ENCODE results near the gene DHCR7.
"Not testable (repeated sequence)": the region's sequence is repeated elsewhere in the genome, so short reads cannot be mapped to it uniquely, and the experiment has no call there.

Gene DHCR7

DNA sequence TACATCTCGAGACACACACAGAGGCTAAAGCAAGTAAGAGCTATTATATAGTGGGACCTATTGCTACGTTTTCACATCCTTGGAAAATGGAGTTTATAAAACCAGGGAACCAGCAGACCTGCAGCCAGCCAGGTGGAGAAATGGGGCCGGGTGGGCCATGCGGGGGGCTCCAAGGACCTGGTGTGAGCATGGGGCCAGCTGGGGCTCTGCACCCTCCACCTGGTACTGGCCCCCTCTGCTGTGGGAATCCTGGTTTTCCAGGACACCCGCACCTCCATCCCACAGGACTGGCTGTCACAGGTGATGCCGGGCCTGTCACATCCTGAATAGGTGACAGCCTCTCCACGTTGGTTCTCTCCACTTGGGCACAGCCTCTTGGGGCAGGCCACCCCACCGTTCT, 11.3 kb downstream of the DHCR7 start:
- no peak for FAIRE-seq

DNA sequence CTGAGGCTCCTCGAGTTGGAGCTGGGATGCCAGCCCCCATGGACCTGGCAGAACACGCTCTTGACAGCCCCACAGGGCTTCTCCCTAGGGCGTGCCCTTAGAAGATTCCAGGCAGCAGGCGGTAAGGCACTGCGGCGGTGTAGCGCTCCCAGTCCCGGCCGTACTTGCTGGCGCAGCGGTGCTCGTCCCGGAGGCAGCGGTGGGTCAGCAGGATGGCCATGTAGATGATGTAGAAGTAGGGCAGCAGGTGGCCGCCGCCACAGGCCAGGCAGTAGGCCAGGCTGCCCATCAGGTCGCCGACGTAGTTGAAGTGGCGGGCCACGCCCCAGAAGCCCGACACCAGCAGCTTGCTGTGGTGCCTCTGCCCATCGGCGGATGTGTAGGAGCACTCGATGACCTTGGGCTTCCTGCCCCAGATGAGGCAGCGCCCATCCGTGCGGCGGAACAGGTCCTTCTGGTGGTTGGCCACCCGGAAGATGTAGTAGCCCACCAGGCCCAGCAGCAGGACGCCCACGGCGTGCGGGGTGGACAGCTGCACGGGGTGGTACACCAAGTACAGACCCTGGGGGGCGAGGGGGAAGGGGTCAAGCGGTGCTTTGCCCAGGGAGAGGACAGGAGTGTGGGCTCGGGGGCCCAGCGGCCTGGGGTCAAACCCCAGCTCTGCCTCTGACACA, 12.8 kb downstream of the DHCR7 start:
- no peak for FAIRE-seq

DNA sequence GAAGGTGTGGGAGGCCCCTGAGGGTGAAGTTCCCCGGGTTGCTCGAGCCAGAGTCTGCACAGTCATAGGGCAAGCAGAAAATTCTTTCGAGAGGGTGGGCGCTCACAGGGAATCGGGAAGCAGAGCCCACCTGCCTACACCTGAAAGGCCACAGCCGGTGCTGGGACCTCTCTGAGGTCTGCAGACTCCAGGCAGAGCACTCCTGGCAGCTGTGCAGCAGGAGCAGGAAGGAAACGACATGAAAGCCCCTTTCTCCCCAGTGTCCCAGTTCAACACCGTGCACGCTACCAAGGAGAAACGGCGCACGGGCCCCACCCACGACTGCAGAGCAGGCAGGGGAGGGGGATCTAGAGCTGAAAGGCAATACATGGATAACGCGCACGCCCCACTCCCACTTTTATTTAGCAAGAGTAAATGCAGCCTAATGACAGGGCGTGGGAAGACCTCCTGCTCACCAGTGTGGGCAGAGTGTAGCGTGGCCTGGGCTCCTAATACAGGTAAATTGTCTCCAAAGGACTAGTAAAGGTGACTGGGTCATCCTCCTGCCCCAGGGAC, 13.5 kb downstream of the DHCR7 start:
- FAIRE-seq = no peak

DNA sequence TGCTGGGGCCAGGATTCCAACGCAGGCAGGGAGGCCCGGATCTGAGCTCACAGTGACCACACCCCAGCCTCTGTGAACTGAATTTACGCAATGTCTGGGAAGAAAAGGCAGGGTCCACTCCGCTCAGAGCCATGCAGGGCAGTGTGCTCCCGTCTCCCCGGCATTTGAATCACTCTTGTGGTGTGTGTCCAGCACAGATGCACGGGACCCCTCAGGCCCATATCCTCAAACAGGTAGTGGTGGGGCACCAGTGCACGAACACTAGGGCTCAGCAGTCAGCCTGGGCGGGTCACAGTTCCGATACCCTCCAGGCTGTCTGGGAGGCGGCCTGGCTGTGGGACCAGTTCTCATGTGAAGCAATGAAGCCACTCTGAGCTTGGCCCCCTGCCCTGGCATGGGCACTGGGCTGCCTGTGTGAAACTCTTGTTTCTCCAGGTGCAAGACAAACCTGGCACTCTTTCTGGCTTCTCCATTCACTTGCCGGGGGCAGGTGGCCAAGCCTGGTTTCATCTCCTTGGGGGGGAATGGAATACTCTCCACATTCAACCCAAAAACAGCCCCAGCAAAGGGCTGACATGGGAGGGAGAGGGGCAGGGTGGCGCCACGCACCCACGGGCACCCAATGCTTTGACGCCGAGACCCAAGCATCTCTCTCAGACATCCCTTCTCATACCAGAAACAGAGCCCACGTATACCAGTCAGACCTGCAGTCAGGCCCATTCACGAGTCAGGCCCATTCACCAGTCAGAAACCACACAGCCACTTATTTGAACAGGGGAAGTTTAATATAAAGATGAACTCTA, 14.3 kb downstream of the DHCR7 start:
- no peak for FAIRE-seq

DNA sequence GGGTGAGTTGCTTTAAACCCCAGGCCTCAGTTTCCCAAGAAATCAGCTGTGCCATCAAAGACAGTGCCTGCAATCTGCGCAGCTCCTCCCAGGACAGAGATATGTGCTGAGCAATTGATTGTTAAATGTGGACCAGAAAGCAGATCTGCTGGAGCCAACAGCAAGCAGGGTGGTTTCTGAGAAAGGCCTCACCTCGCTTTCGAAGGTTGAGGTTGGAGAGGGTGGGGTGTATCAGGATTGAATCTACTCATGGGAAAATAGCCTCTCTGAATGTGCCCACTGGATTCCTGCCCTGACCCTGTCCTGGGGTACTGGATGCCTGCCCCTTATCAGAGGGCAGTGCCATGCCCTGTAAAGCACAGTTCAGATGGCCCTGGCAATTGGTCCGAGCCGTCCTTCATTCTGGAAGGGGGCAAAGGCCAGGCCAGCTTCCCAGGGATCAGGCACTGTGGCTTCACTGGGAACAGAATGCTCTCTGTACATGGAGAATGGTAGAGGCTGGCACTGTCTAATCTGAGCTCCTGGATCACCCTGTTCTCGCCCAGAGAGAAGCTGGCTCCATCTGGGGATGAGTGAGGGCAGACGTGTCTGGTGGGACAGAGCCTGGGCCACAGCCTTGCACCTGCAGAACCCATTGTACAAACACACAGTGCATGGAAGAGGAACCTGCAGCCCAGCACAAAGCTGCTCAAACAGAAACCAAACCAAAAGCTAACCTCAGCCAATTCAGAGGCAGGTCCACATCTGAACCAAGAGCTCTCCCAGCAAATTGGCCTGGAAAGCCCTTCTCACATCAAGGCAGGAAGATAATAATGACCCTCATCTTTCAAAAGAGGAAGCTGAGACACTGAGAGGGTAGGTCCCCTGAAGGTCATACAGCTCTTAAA, 15.2 kb downstream of the DHCR7 start:
- FAIRE-seq = no peak

DNA sequence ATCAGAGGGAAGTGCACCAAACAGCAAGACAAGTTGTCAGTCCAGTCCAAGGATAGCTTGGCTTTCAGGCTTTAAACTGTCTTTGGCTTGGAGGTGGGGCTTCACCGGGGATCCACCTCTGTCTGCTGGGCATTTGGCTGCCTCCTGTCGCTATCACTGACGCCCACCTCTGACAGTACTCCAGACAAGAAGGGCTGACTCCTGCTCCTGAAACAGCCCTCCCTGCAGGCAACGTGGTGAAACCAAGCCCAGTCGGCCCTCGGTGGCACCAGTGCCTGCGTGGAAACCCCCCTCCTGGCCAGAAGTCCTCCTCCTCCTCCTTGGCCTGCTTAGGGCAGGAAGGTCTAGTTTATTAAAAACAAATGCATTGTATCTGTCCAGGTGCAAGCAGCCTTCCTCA, 16.9 kb downstream of the DHCR7 start:
- FAIRE-seq = no peak

DNA sequence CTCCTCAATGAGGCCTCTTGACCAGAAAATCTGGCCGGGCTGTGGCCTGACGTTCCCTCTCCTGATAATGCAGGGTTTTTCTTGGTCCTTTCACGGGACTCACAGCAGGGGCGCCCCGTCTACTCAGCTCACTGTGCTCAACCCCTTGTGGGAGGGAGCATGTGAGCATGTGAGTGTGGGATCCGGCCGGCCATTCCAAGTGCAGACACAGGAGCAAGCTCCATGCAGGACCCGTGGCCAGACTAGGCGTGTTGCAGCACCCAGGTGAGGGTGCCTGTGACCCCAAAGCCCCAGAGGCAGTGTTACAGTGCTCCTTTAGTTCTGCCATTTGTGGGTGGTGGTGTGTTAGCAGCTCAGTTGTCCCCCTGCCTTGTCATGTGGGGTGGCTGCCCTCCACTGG, 18.0 kb downstream of the DHCR7 start:
- no peak for FAIRE-seq

DNA sequence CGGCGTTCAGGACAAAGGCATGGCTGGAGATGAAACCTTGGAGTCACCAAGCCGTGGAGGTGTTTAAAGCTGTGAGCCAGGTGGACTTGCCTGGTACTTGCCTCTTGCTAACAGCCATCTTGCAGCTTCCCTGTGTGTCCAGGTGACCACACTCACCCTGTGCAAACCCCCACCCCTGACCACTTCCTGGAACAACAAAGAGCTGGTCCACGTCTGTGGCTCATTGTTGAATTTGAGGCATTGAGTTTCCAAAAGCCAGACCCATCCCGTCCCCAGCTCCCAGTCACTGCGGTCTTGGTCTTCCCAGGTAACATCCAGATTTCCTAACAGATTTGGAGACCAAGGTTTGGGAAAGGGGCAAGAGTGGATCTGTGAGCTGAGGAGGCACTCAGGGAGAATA, 18.5 kb downstream of the DHCR7 start:
- FAIRE-seq = no peak

DNA sequence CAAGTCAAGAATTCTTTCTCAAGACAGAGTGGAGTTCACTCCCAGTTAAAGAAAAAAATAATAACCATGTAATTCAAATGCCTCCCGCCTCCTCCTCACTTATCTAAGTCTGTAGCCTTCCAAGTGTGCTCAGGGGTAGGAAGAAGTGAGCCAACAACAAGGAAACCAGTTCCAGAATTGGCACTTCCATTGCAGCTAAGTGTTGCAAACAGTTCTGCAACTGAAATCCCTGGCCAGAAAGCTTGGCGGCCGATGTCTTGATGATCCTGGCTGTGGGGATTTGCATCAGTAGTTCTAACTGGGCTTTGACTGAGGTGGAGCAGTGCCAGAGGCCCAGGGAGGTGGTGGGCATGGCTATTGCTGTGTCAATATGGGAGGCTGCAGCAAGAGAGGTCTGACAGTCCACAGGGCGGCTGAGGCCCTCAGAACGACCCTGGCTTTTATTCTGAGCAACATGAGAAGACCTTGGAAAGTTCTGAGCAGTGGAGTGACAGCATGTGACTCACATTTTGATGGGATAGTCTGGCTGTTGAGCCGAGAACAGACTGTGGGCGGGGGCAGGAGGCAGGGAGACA, 19.2 kb downstream of the DHCR7 start:
- no peak for FAIRE-seq

DNA sequence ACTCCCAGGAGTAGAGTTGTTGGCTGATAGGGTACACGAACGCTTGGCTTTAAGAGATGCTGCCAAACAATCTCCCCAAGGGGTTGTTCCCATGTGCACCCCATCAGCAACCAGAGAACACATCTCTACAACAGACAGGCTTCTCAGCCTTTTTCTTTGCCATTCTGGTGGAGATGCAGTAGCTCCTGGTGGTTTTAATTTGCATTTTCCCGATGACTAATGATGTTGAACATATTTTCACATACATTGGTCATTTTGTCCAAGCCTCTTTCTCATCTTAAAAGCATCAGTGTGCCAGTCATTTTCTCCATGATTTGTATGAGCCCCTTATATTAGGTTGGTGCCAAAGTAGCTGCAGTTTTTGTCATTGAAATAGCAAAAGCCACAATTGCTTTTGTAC, 21.8 kb downstream of the DHCR7 start:
- no peak for FAIRE-seq

DNA sequence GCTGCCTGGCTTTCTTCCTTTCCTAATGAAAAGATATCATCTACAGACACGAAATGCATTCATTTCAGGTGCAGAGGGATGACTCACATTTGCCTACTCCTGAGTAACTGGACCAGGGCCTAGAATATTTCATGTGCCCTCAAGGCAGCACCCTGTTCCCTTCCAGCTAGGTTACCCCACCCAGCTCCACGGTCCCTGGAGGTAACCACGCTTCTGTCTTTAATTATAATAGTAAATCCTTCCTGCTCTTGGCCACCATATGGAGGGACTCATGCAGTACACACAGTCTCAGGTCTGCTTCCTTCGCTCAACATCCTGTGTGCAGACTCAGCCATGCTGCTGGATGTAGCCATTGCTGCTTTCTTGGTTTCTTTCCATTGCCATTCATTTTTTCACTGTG, 22.3 kb downstream of the DHCR7 start:
- FAIRE-seq = no peak

DNA sequence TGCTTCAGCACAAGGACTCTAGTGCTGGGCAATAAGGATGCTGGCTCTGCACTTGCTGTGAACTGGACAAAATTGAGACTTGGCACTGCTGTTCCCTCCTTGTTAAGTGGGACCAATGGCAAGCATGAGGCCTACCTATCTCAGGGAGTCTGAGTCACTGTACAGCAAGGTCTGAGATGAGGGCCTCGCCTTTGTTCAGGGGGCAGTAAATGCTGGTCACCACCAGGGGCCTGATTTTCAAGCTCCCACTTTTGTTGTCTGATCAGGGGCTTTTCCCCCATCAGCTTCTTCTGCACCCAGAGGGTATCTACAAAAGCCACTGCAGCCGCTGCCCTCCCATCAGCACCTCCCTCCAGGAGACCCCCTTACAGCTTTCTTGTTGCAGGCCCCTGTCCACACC, 22.8 kb downstream of the DHCR7 start:
- FAIRE-seq = no peak

DNA sequence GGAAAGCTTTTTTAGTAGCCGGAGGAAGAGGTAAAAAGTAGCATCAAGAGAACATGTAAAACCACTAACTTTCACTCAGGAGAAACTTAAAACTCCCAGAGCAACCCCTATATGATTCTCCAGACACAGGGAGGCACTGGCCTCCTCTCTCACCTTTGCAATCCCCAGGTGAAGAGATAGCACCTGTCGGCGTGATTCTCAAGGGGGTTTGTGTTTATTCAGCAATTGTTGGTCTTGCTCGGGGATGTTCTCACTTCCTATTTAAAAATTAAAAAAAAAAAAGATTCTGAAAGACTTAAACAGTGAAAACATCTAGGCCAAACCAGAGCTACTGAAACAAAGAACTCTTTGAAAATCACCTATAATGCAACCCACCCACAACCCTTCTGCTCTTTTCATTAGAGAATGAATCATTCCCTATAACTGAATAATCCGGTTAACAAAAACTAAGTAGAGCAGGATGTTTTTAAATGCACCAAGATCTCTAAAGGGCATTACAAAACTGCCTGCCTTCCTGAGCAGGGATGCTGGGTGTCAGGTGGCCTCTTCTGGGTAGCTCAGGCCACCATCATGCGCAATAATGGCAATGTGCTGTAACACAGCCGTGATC, 24.9 kb downstream of the DHCR7 start:
- no peak for FAIRE-seq

DNA sequence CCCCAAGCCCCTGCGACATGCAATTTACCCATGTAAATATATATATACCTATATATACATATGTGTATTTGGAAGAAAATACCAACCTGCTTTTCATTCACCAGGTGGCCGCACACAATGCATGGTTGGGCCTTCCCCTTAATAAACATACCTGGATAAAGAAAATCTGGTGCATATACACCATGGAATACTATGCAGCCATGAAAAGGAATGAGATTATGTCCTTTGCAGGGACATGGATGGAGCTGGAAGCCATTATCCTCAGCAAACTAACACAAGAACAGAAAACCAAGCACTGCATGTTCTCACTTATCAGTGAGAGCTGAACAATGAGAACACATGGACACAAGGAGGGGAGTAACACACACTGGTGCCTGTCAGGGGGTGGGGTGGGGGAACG, 25.9 kb downstream of the DHCR7 start:
- not testable (repeated sequence) for FAIRE-seq

DNA sequence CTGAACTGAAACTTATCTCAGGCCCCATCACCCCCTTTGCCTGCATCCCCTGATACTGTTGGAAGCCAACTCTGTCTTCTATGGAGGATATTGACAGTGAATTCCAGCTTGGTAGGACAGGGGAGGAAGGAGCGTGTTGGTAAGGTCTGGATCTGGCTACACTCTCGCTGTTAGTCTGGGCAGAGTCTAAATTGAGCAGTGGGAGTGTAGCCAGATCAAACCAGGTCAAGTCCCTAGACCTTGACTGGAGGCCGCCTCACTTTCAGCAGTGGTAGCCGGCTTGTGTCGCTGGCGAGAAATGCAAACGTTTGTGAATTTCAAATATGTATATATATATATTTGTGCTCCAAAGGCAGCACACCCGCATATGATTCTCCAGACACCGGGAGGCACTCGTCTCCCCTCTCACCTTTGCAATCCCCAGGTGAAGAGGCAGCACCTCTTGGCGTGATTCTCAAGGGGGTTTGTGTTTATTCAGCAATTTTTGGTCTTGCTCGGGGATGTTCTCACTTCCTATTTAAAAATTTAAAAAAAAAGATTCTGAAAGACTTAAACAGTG, 26.7 kb downstream of the DHCR7 start:
- FAIRE-seq = no peak

DNA sequence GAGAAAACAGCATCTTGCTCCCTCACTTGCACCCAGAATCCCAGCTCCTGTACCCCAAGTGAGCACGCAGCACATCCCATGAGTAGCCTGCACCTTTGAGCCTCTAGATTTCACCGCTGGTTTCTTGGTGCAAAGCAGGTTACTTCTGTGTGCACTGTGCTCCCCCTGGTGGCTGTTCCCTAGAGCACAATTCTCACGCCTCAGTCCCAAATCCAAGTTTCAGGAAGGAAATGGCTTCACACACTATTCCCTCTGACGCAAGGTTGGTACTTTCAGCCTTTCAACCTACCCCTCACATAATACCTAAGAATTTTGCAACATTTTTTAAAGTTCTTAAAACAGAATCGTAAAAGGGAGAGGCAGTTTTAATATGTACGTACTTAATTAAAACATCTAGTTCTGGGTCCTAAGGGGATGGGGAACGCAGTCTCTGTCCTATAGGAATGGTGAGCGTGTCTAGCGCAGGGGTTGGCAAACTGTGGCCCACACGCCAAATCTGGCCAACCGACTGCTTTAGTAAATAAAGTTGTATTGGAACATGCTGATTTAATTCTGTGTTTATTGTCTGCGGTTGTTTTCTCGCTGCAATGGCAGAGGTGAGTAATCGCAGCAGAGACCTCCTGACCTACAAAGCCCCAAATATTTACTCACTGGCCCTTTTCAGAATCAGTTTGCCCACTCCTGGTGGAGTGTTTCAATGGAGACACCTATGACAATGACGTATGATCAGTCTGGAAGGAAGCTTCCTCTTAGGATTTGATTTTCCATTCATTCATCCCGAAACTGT, 27.5 kb downstream of the DHCR7 start:
- FAIRE-seq = no peak

DNA sequence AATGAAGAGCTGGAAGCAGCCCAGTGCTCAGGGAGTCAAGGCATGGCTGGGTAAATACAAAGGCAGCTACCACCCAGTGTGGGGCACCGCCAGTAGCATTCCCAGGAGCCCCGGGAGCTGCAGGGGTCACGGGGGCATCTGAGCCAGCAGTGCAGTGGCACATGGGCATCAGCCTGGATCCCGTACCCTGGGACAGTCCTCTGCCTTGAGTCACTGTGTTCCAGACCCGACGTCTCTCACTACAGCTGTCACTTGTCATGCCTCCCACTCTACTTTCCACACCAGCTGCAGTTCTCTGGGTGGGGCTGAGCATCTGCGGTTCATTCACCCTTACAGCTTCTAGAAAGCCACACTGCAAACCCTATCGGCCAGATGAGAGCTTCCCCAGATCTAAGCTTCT, 29.6 kb downstream of the DHCR7 start:
- no peak for FAIRE-seq

DNA sequence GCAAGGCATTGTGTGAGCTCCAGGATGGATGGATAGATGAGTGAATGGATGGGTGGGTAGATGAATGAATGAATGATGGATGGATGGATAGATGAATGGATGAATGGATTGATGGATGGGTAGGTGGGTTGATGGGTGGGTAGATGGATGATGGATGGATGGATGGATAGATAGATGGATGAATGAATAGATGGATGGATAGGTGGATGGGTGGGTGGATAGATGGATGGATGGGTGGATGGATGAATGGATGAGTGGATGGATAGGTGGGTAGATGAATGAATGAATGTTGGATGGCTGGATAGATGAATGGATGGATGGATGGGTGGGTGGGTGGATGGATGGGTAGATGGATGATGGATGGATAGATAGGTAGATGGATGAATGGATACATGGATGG, 33.5 kb downstream of the DHCR7 start:
- FAIRE-seq = no peak

DNA sequence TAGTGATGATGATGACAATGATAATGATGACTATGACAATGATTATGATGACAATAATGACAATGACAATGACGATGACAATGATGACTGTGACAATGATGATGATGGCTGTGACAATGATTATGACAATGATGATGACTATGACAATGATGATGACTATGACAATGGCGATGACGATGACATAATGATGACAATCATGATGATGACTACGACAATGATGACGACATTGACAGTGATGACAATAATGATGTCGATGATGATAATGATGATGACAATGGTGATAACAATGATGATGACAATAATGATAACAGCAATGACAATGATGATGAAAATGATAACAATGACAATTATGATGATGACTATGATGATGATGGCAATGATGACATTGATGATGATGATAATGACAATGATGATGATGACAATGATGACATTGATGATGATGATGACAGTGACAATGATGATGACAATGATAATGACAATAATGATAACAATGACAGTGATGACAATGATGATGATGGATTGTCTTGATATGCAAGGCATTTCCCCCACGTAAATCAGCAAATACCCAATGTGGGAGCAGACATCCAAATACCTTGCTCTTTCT, 37.7 kb downstream of the DHCR7 start:
- FAIRE-seq = no peak

DNA sequence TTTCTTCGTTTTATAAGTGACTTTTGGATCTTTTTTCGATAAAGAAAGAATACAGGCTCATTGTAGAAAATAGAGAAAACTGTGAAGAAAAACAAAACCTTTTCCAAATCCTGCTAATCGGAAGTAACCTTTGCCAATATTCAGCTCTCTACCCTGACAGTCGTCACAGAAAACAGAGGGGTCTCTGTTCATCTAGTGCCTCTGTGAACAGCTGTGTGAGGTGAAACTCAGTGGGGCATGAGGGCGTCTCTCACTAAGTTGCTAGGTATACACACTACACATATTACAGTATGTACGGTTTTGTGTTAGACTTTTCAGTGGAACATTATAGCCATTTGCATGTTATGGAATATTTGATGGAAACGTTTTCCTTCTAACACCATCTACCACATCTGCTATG, 39.4 kb downstream of the DHCR7 start:
- FAIRE-seq = no peak

DNA sequence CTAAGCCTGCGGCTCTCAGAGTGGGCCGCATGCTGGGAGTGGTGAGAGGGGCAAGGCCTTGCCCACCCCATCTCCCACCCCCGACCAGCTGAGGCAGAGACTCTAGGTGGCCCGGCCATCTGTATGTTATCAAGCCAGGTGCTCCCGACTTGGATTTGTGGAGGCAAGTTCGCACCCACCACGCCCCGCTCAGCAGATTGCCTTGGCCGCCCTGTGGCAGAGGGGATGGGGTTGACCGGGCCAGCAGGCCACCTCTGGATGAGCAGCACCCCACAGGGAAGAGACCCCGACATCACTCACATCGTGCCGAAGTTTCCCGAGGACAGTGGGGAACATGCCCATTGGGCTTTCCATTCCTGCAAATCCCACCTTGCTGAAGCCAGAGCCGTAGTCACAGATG, 40.8 kb downstream of the DHCR7 start:
- no peak for FAIRE-seq
